Measurements from ENCODE around the gene CD63.

DNA sequence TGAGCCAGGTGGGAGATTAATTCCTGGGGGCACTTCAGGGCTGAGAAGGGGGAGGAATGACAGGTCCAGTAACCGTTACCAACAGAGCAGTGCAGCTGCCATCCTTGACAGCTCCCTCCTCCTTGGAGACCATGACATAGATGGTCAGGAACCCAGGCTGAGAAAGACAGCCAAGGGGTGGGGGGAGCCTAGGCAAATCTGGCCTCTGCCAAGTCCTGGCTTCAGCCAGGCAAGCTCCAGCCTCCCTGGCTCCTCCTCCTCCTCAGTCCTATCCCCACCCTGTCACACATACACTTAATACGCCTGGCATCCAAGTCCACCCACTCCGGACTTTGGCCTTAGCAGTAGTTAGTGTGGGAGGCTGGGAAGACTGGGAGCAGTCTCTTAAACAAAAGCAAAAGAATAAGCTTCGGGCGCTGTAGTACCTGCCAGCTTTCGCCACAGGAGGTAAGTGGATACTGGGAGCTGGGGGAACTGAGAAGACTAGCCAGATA lies 8.7 kb downstream of the CD63 start, which contains the start of gene RDH5:
- TF ChIP-seq MXI1 (conservative IDR thresholded peaks at IDR 0.05; ENCODE audit: poor library complexity, severe bottlenecking), result no peak
- TF ChIP-seq, protein P1, sequence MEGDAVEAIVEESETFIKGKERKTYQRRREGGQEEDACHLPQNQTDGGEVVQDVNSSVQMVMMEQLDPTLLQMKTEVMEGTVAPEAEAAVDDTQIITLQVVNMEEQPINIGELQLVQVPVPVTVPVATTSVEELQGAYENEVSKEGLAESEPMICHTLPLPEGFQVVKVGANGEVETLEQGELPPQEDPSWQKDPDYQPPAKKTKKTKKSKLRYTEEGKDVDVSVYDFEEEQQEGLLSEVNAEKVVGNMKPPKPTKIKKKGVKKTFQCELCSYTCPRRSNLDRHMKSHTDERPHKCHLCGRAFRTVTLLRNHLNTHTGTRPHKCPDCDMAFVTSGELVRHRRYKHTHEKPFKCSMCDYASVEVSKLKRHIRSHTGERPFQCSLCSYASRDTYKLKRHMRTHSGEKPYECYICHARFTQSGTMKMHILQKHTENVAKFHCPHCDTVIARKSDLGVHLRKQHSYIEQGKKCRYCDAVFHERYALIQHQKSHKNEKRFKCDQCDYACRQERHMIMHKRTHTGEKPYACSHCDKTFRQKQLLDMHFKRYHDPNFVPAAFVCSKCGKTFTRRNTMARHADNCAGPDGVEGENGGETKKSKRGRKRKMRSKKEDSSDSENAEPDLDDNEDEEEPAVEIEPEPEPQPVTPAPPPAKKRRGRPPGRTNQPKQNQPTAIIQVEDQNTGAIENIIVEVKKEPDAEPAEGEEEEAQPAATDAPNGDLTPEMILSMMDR (IDR thresholded peaks at IDR 0.05; ENCODE audit: poor library complexity, severe bottlenecking), result no peak
- no peak for TF ChIP-seq EZH2 (IDR thresholded peaks at IDR 0.05; ENCODE audit: borderline replicate concordance, insufficient read depth, low read length, poor library complexity, severe bottlenecking)
- TF ChIP-seq RAD21 (conservative IDR thresholded peaks at IDR 0.05), result no peak
- TF ChIP-seq EP300 (conservative IDR thresholded peaks at IDR 0.05; ENCODE audit: poor library complexity, severe bottlenecking), result no peak
- no peak for TF ChIP-seq SMC3 (conservative IDR thresholded peaks at IDR 0.05; ENCODE audit: poor library complexity)
- TF ChIP-seq, protein P2, sequence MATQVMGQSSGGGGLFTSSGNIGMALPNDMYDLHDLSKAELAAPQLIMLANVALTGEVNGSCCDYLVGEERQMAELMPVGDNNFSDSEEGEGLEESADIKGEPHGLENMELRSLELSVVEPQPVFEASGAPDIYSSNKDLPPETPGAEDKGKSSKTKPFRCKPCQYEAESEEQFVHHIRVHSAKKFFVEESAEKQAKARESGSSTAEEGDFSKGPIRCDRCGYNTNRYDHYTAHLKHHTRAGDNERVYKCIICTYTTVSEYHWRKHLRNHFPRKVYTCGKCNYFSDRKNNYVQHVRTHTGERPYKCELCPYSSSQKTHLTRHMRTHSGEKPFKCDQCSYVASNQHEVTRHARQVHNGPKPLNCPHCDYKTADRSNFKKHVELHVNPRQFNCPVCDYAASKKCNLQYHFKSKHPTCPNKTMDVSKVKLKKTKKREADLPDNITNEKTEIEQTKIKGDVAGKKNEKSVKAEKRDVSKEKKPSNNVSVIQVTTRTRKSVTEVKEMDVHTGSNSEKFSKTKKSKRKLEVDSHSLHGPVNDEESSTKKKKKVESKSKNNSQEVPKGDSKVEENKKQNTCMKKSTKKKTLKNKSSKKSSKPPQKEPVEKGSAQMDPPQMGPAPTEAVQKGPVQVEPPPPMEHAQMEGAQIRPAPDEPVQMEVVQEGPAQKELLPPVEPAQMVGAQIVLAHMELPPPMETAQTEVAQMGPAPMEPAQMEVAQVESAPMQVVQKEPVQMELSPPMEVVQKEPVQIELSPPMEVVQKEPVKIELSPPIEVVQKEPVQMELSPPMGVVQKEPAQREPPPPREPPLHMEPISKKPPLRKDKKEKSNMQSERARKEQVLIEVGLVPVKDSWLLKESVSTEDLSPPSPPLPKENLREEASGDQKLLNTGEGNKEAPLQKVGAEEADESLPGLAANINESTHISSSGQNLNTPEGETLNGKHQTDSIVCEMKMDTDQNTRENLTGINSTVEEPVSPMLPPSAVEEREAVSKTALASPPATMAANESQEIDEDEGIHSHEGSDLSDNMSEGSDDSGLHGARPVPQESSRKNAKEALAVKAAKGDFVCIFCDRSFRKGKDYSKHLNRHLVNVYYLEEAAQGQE (IDR thresholded peaks at IDR 0.05; ENCODE audit: borderline replicate concordance), result no peak
- no peak for TF ChIP-seq POLR2AphosphoS5 (IDR thresholded peaks at IDR 0.05)
